H1 (cell line): ENCODE results near the gene CAPN15. TPM values are rescaled to one million over a fixed set of nuclear protein-coding genes. Genes with fewer than 3 reads are reported as not detected.

Experiments
- CTCF ChIA-PET: fragments of 300-600 bp; sonication (Branson Sonifier 250); formaldehyde crosslinking; loops from one replicate; lab custom pipeline; 2021; ENCODE audit not compliant: partially characterized antibody; lab: Charles Lee
- POLR2A ChIA-PET: fragments of 300-600 bp; sonication (Branson Sonifier 250); formaldehyde crosslinking; loops from one replicate; lab custom pipeline; 2021; ENCODE audit warnings: inconsistent platforms; ENCODE audit not compliant: partially characterized antibody; lab: Charles Lee
- DNase-seq, 2 experiments: peaks; one replicate each; pipeline versions ENCODE4 v3.0.0 to v3.0.0-alpha.2; 2010 to 2022; ENCODE audit warnings: low spot score in 2 of 2, low read depth in 1 of 2, mixed read lengths in 1 of 2
- FAIRE-seq: peaks from 2 replicates; lab custom pipeline; 2011; peaks lifted over from hg19 to GRCh38; lab: Jason Lieb, UNC
- H2AFZ ChIP-seq: 2 replicates; pipeline ENCODE4 v1.8.1; 2012; ENCODE audit warnings: low read length, inconsistent platforms
- H2AK5ac ChIP-seq: 2 replicates; pipeline ENCODE4 v1.6.1; 2013; ENCODE audit warnings: low read depth, low read length
- H2BK120ac ChIP-seq: replicated peaks from 2 replicates; pipeline ENCODE3; 2013; ENCODE audit warnings: low read depth, low read length, inconsistent platforms
- H2BK12ac ChIP-seq: 2 replicates; pipeline ENCODE4 v1.6.1; 2013; ENCODE audit warnings: low read depth, low read length
- H2BK15ac ChIP-seq: 2 replicates; pipeline ENCODE4 v1.6.1; 2013; ENCODE audit warnings: low read length
- H2BK20ac ChIP-seq: 2 replicates; pipeline ENCODE4 v1.6.1; 2013; ENCODE audit warnings: low read length
- H2BK5ac ChIP-seq: 2 replicates; pipeline ENCODE4 v1.6.1; 2013; ENCODE audit warnings: low read depth, low read length
- H3K14ac ChIP-seq: 2 replicates; pipeline ENCODE4 v1.6.1; 2013; ENCODE audit warnings: inconsistent platforms; ENCODE audit not compliant: insufficient read length
- H3K18ac ChIP-seq: 2 replicates; pipeline ENCODE4 v1.6.1; 2013; ENCODE audit warnings: low read length; ENCODE audit errors: extremely low read depth
- H3K23ac ChIP-seq: 2 replicates; pipeline ENCODE4 v1.6.1; 2013; ENCODE audit warnings: inconsistent platforms; ENCODE audit not compliant: insufficient read length
- H3K23me2 ChIP-seq: 2 replicates; pipeline ENCODE4 v1.6.1; 2013; ENCODE audit warnings: low read depth, low read length
- H3K27ac ChIP-seq: 2 replicates; pipeline ENCODE4 v1.6.1; 2011; ENCODE audit warnings: low read depth, low read length, inconsistent platforms
- H3K27me3 ChIP-seq, 4 experiments: replicated peaks in 1 of 4; 1 replicate in 1 of 4; 2 replicates in 3 of 4; pipeline versions ENCODE4 v1.6.1 to v1.8.1; 2011 to 2013; ENCODE audit warnings: low read length in 3 of 4, mild to moderate bottlenecking in 3 of 4, inconsistent platforms in 2 of 4, mixed read lengths in 2 of 4, moderate library complexity in 1 of 4; ENCODE audit not compliant: control insufficient read depth in 3 of 4, insufficient read depth in 3 of 4; ENCODE audit errors: extremely low read depth in 1 of 4
- H3K36me3 ChIP-seq, 4 experiments: 2 replicates each; pipeline versions ENCODE4 v1.6.1 to v1.8.1; 2011 to 2013; ENCODE audit warnings: mild to moderate bottlenecking in 4 of 4, low read length in 3 of 4, moderate library complexity in 2 of 4, control low read depth in 1 of 4, inconsistent platforms in 1 of 4; ENCODE audit not compliant: insufficient read depth in 4 of 4, control insufficient read depth in 2 of 4
- H3K4ac ChIP-seq: replicated peaks from 2 replicates; pipeline ENCODE3; 2013; ENCODE audit warnings: low read length, low read depth, mixed read lengths, inconsistent platforms; ENCODE audit not compliant: insufficient read length
- H3K4me1 ChIP-seq, 4 experiments: replicated peaks in 1 of 4; 1 replicate in 1 of 4; 2 replicates in 3 of 4; pipeline versions ENCODE4 v1.6.1 to v1.8.1; 2011 to 2013; ENCODE audit warnings: low read length in 3 of 4, inconsistent platforms in 2 of 4, mixed read lengths in 1 of 4; ENCODE audit not compliant: insufficient read depth in 4 of 4, control insufficient read depth in 3 of 4
- H3K4me2 ChIP-seq, 2 experiments: 2 replicates each; pipeline versions ENCODE4 v1.6.1 to v1.8.1; 2011 to 2013; ENCODE audit warnings: low read depth in 2 of 2, low read length in 2 of 2, control low read depth in 1 of 2, inconsistent platforms in 1 of 2, mild to moderate bottlenecking in 1 of 2; ENCODE audit not compliant: insufficient read depth in 1 of 2
- H3K4me3 ChIP-seq, 4 experiments: fragments of 200-600, 300-600 bp in 1 of 4; sonication (generic), shearing (Covaris generic), sonication (Bioruptor Twin) in 1 of 4; 2 replicates each; pipeline versions ENCODE4 v1.5.1 to v1.8.1; 2011 to 2016; ENCODE audit warnings: low read length in 4 of 4, low read depth in 3 of 4, control low read depth in 2 of 4, inconsistent platforms in 2 of 4, mild to moderate bottlenecking in 2 of 4, mixed read lengths in 1 of 4, moderate library complexity in 1 of 4; ENCODE audit not compliant: insufficient read depth in 2 of 4; ENCODE audit errors: extremely low read depth in 1 of 4
- H3K56ac ChIP-seq: replicated peaks from 2 replicates; pipeline ENCODE3; 2013; ENCODE audit warnings: low read depth, mild to moderate bottlenecking, mixed read lengths, low read length, inconsistent platforms; ENCODE audit not compliant: insufficient read length
- H3K79me1 ChIP-seq: 2 replicates; pipeline ENCODE4 v1.6.1; 2013; ENCODE audit warnings: low read depth, low read length, control low read depth
- H3K79me2 ChIP-seq, 2 experiments: 2 replicates each; pipeline versions ENCODE4 v1.6.1 to v1.8.1; 2012 to 2013; ENCODE audit warnings: low read length in 2 of 2, mild to moderate bottlenecking in 2 of 2, inconsistent platforms in 1 of 2; ENCODE audit not compliant: insufficient read depth in 2 of 2, control insufficient read depth in 1 of 2
- H3K9ac ChIP-seq, 4 experiments: replicated peaks in 1 of 4; 1 replicate in 1 of 4; 2 replicates in 3 of 4; pipeline versions ENCODE4 v1.6.1 to v1.8.1; 2011 to 2013; ENCODE audit warnings: low read depth in 3 of 4, low read length in 3 of 4, control low read depth in 2 of 4, mild to moderate bottlenecking in 2 of 4, moderate library complexity in 2 of 4, inconsistent platforms in 1 of 4; ENCODE audit errors: extremely low read depth in 1 of 4
- H3K9me3 ChIP-seq, 2 experiments: 2 replicates each; pipeline versions ENCODE4 v1.6.1 to v1.8.1; 2012 to 2013; ENCODE audit warnings: mild to moderate bottlenecking in 2 of 2, moderate library complexity in 2 of 2, control low read depth in 1 of 2, inconsistent platforms in 1 of 2, low read depth in 1 of 2, low read length in 1 of 2, mixed read lengths in 1 of 2; ENCODE audit not compliant: insufficient read depth in 2 of 2
- H4K20me1 ChIP-seq, 2 experiments: replicated peaks in 1 of 2; 2 replicates each; pipeline versions ENCODE3 to v1.8.1; 2011 to 2013; ENCODE audit warnings: inconsistent platforms in 2 of 2, low read length in 2 of 2, mild to moderate bottlenecking in 1 of 2; ENCODE audit not compliant: insufficient read depth in 2 of 2, control insufficient read depth in 1 of 2
- H4K5ac ChIP-seq: 2 replicates; pipeline ENCODE4 v1.6.1; 2013; ENCODE audit warnings: low read length, low read depth, mixed read lengths, inconsistent platforms; ENCODE audit not compliant: insufficient read length
- H4K8ac ChIP-seq: 2 replicates; pipeline ENCODE4 v1.8.0; 2013; ENCODE audit warnings: mild to moderate bottlenecking, moderate library complexity, low read length, inconsistent platforms; ENCODE audit not compliant: insufficient read depth; ENCODE audit errors: extremely low read depth
- H4K91ac ChIP-seq: replicated peaks from 2 replicates; pipeline ENCODE3; 2013; ENCODE audit warnings: low read length, mixed read lengths, inconsistent platforms; ENCODE audit not compliant: insufficient read length
- CREB1 ChIP-seq: IDR thresholded peaks from 2 replicates; pipeline ENCODE4 v1.6.1; 2012; ENCODE audit warnings: inconsistent platforms
- HDAC2 ChIP-seq, 2 experiments: fragments of 300-600 bp in 1 of 2; sonication (generic) in 1 of 2; IDR thresholded peaks; 2 replicates each; pipeline ENCODE4 v1.6.1; 2011 to 2012; ENCODE audit warnings: low read depth in 2 of 2, low read length in 2 of 2, mild to moderate bottlenecking in 2 of 2, moderate library complexity in 2 of 2, borderline replicate concordance in 1 of 2, inconsistent platforms in 1 of 2
- JUND ChIP-seq: IDR thresholded peaks from 2 replicates; pipeline ENCODE4 v1.6.1; 2011; ENCODE audit warnings: mild to moderate bottlenecking, improper control_type of control experiment, low read length
- RAD21 ChIP-seq, 2 experiments: IDR thresholded peaks in 1 of 2; conservative IDR thresholded peaks in 1 of 2; 2 replicates each; pipeline ENCODE4 v1.6.1; 2011; ENCODE audit warnings: low read depth in 2 of 2, low read length in 2 of 2, improper control_type of control experiment in 1 of 2, inconsistent platforms in 1 of 2, mild to moderate bottlenecking in 1 of 2, moderate library complexity in 1 of 2
- SIN3A ChIP-seq, 2 experiments: IDR thresholded peaks in 1 of 2; conservative IDR thresholded peaks in 1 of 2; 2 replicates each; pipeline ENCODE4 v1.6.1; 2011 to 2012; ENCODE audit warnings: low read length in 2 of 2, improper control_type of control experiment in 1 of 2, low read depth in 1 of 2, mild to moderate bottlenecking in 1 of 2
- SRF ChIP-seq: IDR thresholded peaks from 2 replicates; pipeline ENCODE4 v1.6.1; 2011; ENCODE audit warnings: mild to moderate bottlenecking, low read depth, low read length, moderate library complexity
- WGBS, 2 experiments: shearing (Covaris generic) in 1 of 2; methylation state at CpG; one replicate each; pipeline versions ENCODE4 v1.1.6 to v1.1.7; 2013 to 2015; ENCODE audit warnings: low lambda C conversion rate in 2 of 2, mixed read lengths in 2 of 2, inconsistent platforms in 1 of 2, low coverage in 1 of 2, missing lambda C conversion rate in 1 of 2; ENCODE audit not compliant: insufficient replicate concordance in 2 of 2, insufficient coverage in 1 of 2, insufficient read length in 1 of 2; ENCODE audit errors: extremely low coverage in 1 of 2, missing lambda C conversion rate in 1 of 2; 5-methylcytosine and 5-hydroxymethylcytosine counted together
- polyA plus RNA-seq, 7 experiments: library from polyadenylated mRNA; depleted of rRNA in 3 of 7; stranded (reverse) in 5 of 7; unstranded in 2 of 7; fragments of >200 nt in 5 of 7; fragments of 200-250 nt in 2 of 7; gene quantifications; 1 replicate in 5 of 7; 2 replicates in 1 of 7; 4 replicates in 1 of 7; pipeline versions ENCODE4 v1.2.1 to v1.2.3, GENCODE V29; 2011 to 2013; ENCODE audit warnings: missing spikeins in 2 of 7, mixed read lengths in 2 of 7
- total RNA-seq: library from RNA; stranded (reverse); fragmentation: NEBNext Ultra II Directional; extraction: Animal tissue kit (Norgen Biotek cat#: 25700); gene quantifications from 2 replicates; pipeline ENCODE4 v1.2.1, GENCODE V29; 2021
- TF ChIP-seq, protein P1 (sequence below), 3 experiments: IDR thresholded peaks; 1 replicate in 2 of 3; 2 replicates in 1 of 3; pipeline versions ENCODE4 v1.5.1 to v1.6.1; 2011; ENCODE audit warnings: low read length in 3 of 3, mild to moderate bottlenecking in 3 of 3, inconsistent platforms in 2 of 3, low read depth in 1 of 3, moderate library complexity in 1 of 3; ENCODE audit not compliant: insufficient read depth in 1 of 3; ENCODE audit errors: control extremely low read depth in 1 of 3

The CAPN15 gene
- total and polyA plus RNA-seq, 2 of the 8 experiments (the other 6 are each of a cell fraction or from before 2014, with no cell fraction given), result 38.9 to 76.9 TPM

DNA sequence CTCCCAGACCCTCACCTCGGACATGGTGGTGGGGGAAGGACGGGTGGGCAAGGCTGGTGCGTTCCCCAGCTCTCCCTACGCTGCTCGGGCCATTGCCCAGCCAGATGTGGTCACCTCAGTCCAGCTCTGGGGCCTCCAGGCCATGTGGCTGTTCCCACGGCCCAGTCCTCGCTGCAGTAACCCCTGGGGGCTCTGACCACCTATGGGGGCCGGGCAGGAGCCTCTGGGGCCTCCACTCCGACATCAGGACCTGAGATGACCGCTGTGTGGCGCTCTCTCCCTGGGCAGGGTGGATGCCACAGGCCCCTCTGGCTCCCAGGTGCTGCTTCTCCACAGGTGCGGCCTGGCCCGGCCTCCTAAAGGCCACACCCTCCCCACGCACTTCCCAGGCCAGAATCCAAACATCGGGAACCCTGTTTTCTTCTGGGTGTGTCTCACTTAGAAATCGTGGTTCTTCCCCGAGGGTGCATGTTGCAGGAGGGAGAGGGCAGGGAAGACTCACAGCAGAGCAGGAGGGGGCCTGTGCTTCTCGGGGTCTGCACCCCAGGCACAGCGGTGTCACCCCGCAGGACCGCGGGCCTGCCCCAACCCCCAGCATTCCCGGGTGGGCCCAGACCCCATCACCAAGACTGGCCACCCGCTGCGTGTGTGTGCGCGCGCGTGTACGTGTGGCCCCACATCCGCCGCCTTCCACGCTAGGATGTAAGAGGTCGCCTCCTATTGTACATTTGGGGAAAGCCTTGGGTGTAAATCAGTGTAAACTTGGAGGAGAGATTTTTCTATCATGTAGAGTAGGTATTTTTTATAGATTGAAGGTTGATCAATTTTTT lies 5.9 kb upstream of the CAPN15 start:
- no peak for FAIRE-seq
- 0 out of 2 replicates have a peak, but pooled peaks have one; percentile 12 for TF ChIP-seq CREB1
- TF ChIP-seq, protein P1, sequence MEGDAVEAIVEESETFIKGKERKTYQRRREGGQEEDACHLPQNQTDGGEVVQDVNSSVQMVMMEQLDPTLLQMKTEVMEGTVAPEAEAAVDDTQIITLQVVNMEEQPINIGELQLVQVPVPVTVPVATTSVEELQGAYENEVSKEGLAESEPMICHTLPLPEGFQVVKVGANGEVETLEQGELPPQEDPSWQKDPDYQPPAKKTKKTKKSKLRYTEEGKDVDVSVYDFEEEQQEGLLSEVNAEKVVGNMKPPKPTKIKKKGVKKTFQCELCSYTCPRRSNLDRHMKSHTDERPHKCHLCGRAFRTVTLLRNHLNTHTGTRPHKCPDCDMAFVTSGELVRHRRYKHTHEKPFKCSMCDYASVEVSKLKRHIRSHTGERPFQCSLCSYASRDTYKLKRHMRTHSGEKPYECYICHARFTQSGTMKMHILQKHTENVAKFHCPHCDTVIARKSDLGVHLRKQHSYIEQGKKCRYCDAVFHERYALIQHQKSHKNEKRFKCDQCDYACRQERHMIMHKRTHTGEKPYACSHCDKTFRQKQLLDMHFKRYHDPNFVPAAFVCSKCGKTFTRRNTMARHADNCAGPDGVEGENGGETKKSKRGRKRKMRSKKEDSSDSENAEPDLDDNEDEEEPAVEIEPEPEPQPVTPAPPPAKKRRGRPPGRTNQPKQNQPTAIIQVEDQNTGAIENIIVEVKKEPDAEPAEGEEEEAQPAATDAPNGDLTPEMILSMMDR (IDR thresholded peaks at IDR 0.05; ENCODE audit: control extremely low read depth in 1 of 3, insufficient read depth in 1 of 3, low read depth in 1 of 3, low read length in 3 of 3), result peak; percentile 75 to 83 (median 76)
- TF ChIP-seq HDAC2 (IDR thresholded peaks at IDR 0.05; ENCODE audit: borderline replicate concordance in 1 of 2, low read depth in 2 of 2, low read length in 2 of 2), result 0 out of 4 replicates have a peak, but pooled peaks of 1 of the 2 experiments have one; percentile 10
- TF ChIP-seq JUND, result no peak
- TF ChIP-seq SIN3A (conservative IDR thresholded peaks at IDR 0.05 in 1 of 2, IDR thresholded peaks at IDR 0.05 in 1 of 2; ENCODE audit: low read depth in 1 of 2, low read length in 2 of 2), result 0 out of 4 replicates have a peak, but pooled peaks of 1 of the 2 experiments have one; percentile 38
- peak; percentile 74 to 80 for TF ChIP-seq RAD21 (IDR thresholded peaks at IDR 0.05 in 1 of 2, conservative IDR thresholded peaks at IDR 0.05 in 1 of 2; ENCODE audit: low read depth in 2 of 2, low read length in 2 of 2)
- no peak for TF ChIP-seq SRF

More for the DNA sequence above, 5.9 kb upstream of the CAPN15 start:
- H4K5ac ChIP-seq, result no peak overlapping the region
- peak overlapping the region; percentile 24; the same call in 1 of the 2 replicates for H3K18ac ChIP-seq
- no peak overlapping the region for H3K4ac ChIP-seq
- no peak overlapping the region for H3K14ac ChIP-seq
- H3K36me3 ChIP-seq, result peaks cover 0 to 4% (median 1%) of the 10 kb centered on the region in 4 experiments; a peak in 3 of 8 replicates
- H3K56ac ChIP-seq, result no peak overlapping the region
- peaks cover 0 to 7% of the 10 kb centered on the region in 2 experiments; a peak in 1 of 4 replicates for H3K79me2 ChIP-seq
- H3K23me2 ChIP-seq, result peaks cover 2% of the 10 kb centered on the region; the same call in 1 of the 2 replicates
- CTCF ChIA-PET, result interaction anchor here (1.1 to 3.7 kb wide), 13 partner anchors 12 to 117 kb away, joined by 3 to 12 read pairs (median 4); no protein-coding TSS in a partner anchor
- H2AK5ac ChIP-seq, result no peak overlapping the region
- no peak overlapping the region for H3K4me3 ChIP-seq
- H2BK15ac ChIP-seq, result no peak overlapping the region
- DNase-seq, result peak in 1 of 2 experiments; percentile 92
- H2BK12ac ChIP-seq, result no peak overlapping the region
- no peak overlapping the region for H3K4me2 ChIP-seq
- 80% methylated on average over 34 of the region's 34 CpGs; no CpG with 5 or more reads in 1 of the 2 experiments for WGBS, 2 experiments
- no peaks in the 10 kb centered on the region for H3K79me1 ChIP-seq
- no peak overlapping the region for H2BK120ac ChIP-seq
- no peak overlapping the region for H4K91ac ChIP-seq
- no peak overlapping the region for H2BK5ac ChIP-seq
- H3K4me1 ChIP-seq, result peaks cover 0 to 12% (median 7%) of the 10 kb centered on the region in 4 experiments; a peak in 5 of 7 replicates
- peaks cover 4 to 13% of the 10 kb centered on the region in 2 experiments for H4K20me1 ChIP-seq
- H3K9ac ChIP-seq, result no peak overlapping the region
- no peaks in the 10 kb centered on the region for H3K27me3 ChIP-seq
- H3K23ac ChIP-seq, result no peak overlapping the region
- no peaks in the 10 kb centered on the region for H3K9me3 ChIP-seq
- H4K8ac ChIP-seq, result peak overlapping the region; percentile 57
- POLR2A ChIA-PET, result interaction anchor here (1.2 to 1.6 kb wide), 2 partner anchors 26 to 120 kb away, joined by 3 to 5 read pairs; partner anchors contain the start of gene DECR2
- H3K27ac ChIP-seq, result no peak overlapping the region
- no peak overlapping the region for H2AFZ ChIP-seq
- H2BK20ac ChIP-seq, result no peak overlapping the region
